ENCODE results near the gene SEZ6L2.

DNA sequence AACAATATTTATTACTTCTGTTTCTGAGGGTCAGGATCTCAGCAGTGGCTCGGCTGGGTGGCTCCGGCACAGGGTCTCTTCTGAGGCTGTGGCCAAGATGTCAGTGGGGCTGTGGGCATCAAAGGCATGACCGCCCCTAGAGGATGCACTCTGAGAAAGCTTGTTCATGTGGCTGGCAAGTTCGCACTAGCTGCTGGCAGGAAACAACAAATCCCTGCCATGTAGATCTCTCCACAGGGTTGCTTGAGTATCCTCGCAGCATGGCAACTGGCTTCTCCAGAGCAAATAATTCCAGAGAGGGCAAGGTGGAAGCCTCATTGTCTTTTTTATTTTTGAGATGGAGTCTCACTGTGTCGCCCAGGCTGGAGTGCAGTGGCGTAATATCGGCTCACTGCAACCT, 14.2 kb upstream of the SEZ6L2 start:
- TF ChIP-seq CTCF (IDR thresholded peaks at IDR 0.05), result no peak
- TF ChIP-seq POLR2A (IDR thresholded peaks at IDR 0.05), result no peak
- TF ChIP-seq POLR2AphosphoS5 (IDR thresholded peaks at IDR 0.05), result no peak

All from breast epithelium (tissue), 3 donors.